PC-3 (cell line): ENCODE measurements around the gene CACNA1C.

Source experiments
- CTCF ChIP-seq: fragments of 300-600 bp; sonication (generic); conservative IDR thresholded peaks from 2 replicates; pipeline ENCODE4 v1.5.1; 2017; ENCODE audit warnings: antibody characterized with exemption, low read depth, mild to moderate bottlenecking, low read length
- EZH2 ChIP-seq: fragments of 300-600 bp; sonication (generic); IDR thresholded peaks from one replicate; pipeline ENCODE4 v1.6.1; 2017; ENCODE audit warnings: antibody characterized with exemption, mild to moderate bottlenecking, low read length; ENCODE audit not compliant: unreplicated experiment

GRCh38 chr12:2215709-2216560 lies 163.1 kb downstream of the CACNA1C start:
- TF ChIP-seq CTCF (no peak), EZH2 (no peak)
